ENCODE measurements around the gene NAALADL2.
"Not testable (repeated sequence)": the region's sequence is repeated elsewhere in the genome, so short reads cannot be mapped to it uniquely, and the experiment has no call there.

The NAALADL2 gene

DNA sequence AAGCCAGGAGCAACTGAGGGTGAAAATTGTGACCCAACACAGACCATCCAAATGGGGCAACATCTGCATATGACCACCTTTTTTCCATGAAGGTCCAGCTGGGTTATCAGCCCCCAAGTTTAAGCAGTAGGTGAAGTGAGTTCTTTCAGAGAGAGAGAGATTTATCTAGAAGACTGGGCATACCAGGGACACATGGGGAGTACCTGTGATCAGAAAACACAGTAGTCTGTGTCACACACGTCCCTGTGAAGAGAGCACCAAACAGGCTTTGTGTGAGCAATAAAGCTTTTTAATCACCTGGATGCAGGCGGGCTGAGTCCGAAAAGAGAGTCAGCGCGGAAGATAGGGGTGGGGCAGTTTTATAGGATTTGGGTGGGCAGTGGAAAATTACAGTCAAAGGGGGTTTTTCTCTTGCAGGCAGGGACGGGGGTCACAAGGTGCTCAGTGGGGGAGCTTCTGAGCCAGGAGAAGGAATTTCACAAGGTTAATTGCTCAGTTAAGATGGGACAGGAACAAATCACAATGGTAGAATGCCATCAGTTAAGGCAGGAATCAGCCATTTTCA is 966.0 kb downstream of the NAALADL2 start:
- DNase-seq, result not testable (repeated sequence)

- DNase-seq, result no peak
These were observed 967.6 kb downstream of the NAALADL2 start for GRCh38 chr3:175826759-175827158.

- not testable (repeated sequence) for DNase-seq
These were observed 970.7 kb downstream of the NAALADL2 start for GRCh38 chr3:175829809-175830208.

DNA sequence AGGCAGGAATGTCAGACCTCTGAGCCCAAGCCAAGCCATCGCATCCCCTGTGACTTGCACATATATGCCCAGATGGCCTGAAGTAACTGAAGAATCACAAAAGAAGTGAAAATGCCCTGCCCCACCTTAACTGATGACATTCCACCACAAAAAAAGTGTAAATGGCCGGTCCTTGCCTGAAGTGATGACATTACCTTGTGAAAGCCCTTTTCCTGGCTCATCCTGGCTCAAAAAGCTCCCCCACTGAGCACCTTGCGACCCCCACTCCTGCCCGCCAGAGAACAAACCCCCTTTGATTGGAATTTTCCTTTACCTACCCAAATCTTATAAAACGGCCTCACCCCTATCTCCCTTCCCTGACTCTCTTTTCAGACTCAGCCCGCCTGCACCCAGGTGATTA is 976.6 kb downstream of the NAALADL2 start:
- DNase-seq, result not testable (repeated sequence)

GRCh38 chr3:175836617-175837016 is 977.5 kb downstream of the NAALADL2 start:
- DNase-seq, result no peak

DNA sequence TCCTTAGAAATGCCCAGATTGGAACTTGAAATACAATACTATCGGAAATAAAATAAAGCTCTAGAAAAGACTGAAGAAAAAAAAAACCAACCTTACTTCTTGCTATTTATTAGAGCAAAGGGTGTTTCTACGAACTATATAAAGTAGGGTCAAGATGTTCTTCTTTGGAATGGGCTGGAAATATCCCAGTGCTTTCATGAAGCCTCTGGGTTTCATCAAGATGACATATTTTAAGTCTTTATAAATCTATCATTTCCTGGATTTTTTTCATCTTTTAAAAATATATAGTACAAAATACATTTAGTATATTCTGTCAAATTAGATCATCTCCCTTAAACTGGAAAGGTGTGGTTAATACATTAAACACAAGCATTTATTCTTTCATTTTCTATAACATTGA is 978.8 kb downstream of the NAALADL2 start:
- no peak for DNase-seq

GRCh38 chr3:175839366-175840005 is 980.4 kb downstream of the NAALADL2 start:
- no peak for DNase-seq

DNA sequence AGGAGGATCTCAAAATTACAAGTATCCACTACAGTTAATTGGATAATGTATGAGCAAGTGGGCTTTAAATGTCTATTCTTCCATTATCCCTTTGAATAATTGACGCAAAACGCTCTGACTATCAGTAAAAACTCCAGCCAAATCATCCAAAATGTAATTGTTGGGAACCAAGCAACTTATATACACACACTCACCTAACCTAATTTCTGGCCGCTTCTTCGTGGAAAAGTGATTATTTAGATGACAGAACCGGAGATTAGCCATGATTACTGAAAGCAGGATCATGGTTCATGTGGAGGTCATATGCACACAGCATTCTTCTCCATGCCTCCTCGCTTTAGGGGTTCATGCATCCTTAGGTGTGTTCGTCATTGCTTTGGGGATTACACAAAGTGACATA is 992.4 kb downstream of the NAALADL2 start:
- no peak for DNase-seq

- no peak for DNase-seq
These were observed 993.4 kb downstream of the NAALADL2 start for GRCh38 chr3:175852560-175852959.

- no peak for DNase-seq
These were observed 998.6 kb downstream of the NAALADL2 start for GRCh38 chr3:175857666-175858270.

Measured in activated CD4-positive, alpha-beta T cell treated with anti-CD3 and anti-CD28 coated beads, Interleukin-2, Interleukin-6, amounts not matched to agents 100 ng/mL and 50 ng/mL, durations not matched to agents 16 hours and 8 hours (primary cell).